ENCODE measurements around the gene NIPAL1.

- no peak for TF ChIP-seq CTCF (IDR thresholded peaks at IDR 0.05)
- no peak for TF ChIP-seq POLR2A (IDR thresholded peaks at IDR 0.05)
These were observed 51.6 kb downstream of the NIPAL1 start for GRCh38 chr4:48068182-48068581.
